ENCODE results near the gene IQGAP2. TPM values are rescaled to one million over a fixed set of nuclear protein-coding genes. Genes with fewer than 3 reads are reported as not detected.
"Not testable (repeated sequence)": the region's sequence is repeated elsewhere in the genome, so short reads cannot be mapped to it uniquely, and the experiment has no call there.

The IQGAP2 gene
- polyA plus RNA-seq, 1 experiment, result 0.63 TPM

GRCh38 chr5:76504901-76505564, 101.9 kb downstream of the IQGAP2 start:
- no peak overlapping the region for H3K27ac ChIP-seq (ENCODE audit: low read depth, low read length)
- H3K27me3 ChIP-seq (ENCODE audit: control insufficient read depth, insufficient read depth, low read length), result peaks cover 2% of the 10 kb centered on the region
- TF ChIP-seq CTCF (IDR thresholded peaks at IDR 0.05; ENCODE audit: low read depth, low read length), result no peak
- no peak overlapping the region for H3K4me3 ChIP-seq (ENCODE audit: low read depth, low read length)
- DNase-seq (ENCODE audit: low read depth, low spot score), result no peak
- ChIA-PET CTCF (no interaction called here), POLR2A (no interaction called here)
- no peaks in the 10 kb centered on the region for H3K9me3 ChIP-seq (ENCODE audit: control insufficient read depth, insufficient read depth, low read length)

- H3K4me3 ChIP-seq (ENCODE audit: low read depth, low read length), result no peak overlapping the region
- TF ChIP-seq CTCF (IDR thresholded peaks at IDR 0.05; ENCODE audit: low read depth, low read length), result no peak
- no peak for DNase-seq (ENCODE audit: low read depth, low spot score)
- ChIA-PET CTCF (no interaction called here), POLR2A (no interaction called here)
- no peaks in the 10 kb centered on the region for H3K9me3 ChIP-seq (ENCODE audit: control insufficient read depth, insufficient read depth, low read length)
- no peaks in the 10 kb centered on the region for H3K27me3 ChIP-seq (ENCODE audit: control insufficient read depth, insufficient read depth, low read length)
- no peak overlapping the region for H3K27ac ChIP-seq (ENCODE audit: low read depth, low read length)
Measured at GRCh38 chr5:76513476-76513875, 110.4 kb downstream of the IQGAP2 start.

- Histone ChIP-seq H3K27ac (ENCODE audit: low read depth, low read length) (no peak overlapping the region), H3K27me3 (ENCODE audit: control insufficient read depth, insufficient read depth, low read length) (no peaks in the 10 kb centered on the region), H3K4me3 (ENCODE audit: low read depth, low read length) (no peak overlapping the region), H3K9me3 (ENCODE audit: control insufficient read depth, insufficient read depth, low read length) (no peaks in the 10 kb centered on the region)
- TF ChIP-seq CTCF (IDR thresholded peaks at IDR 0.05; ENCODE audit: low read depth, low read length), result no peak
- POLR2A ChIA-PET, result no interaction called here
- no peak for DNase-seq (ENCODE audit: low read depth, low spot score)
- CTCF ChIA-PET, result no interaction called here
Measured at GRCh38 chr5:76514292-76514691, 111.2 kb downstream of the IQGAP2 start.

GRCh38 chr5:76514713-76515112, 111.6 kb downstream of the IQGAP2 start:
- TF ChIP-seq CTCF (IDR thresholded peaks at IDR 0.05; ENCODE audit: low read depth, low read length), result no peak
- H3K4me3 ChIP-seq (ENCODE audit: low read depth, low read length), result no peak overlapping the region
- POLR2A ChIA-PET, result no interaction called here
- no peak for DNase-seq (ENCODE audit: low read depth, low spot score)
- no peaks in the 10 kb centered on the region for H3K9me3 ChIP-seq (ENCODE audit: control insufficient read depth, insufficient read depth, low read length)
- H3K27me3 ChIP-seq (ENCODE audit: control insufficient read depth, insufficient read depth, low read length), result no peaks in the 10 kb centered on the region
- CTCF ChIA-PET, result no interaction called here
- H3K27ac ChIP-seq (ENCODE audit: low read depth, low read length), result no peak overlapping the region

GRCh38 chr5:76517334-76517733, 114.2 kb downstream of the IQGAP2 start:
- ChIA-PET POLR2A (no interaction called here), CTCF (no interaction called here)
- no peak overlapping the region for H3K4me3 ChIP-seq (ENCODE audit: low read depth, low read length)
- no peak overlapping the region for H3K27ac ChIP-seq (ENCODE audit: low read depth, low read length)
- TF ChIP-seq CTCF (IDR thresholded peaks at IDR 0.05; ENCODE audit: low read depth, low read length), result no peak
- DNase-seq (ENCODE audit: low read depth, low spot score), result no peak
- H3K9me3 ChIP-seq (ENCODE audit: control insufficient read depth, insufficient read depth, low read length), result no peaks in the 10 kb centered on the region
- no peaks in the 10 kb centered on the region for H3K27me3 ChIP-seq (ENCODE audit: control insufficient read depth, insufficient read depth, low read length)

- H3K27ac ChIP-seq (ENCODE audit: low read depth, low read length); H3K9me3 ChIP-seq (ENCODE audit: control insufficient read depth, insufficient read depth, low read length); CTCF ChIA-PET; H3K27me3 ChIP-seq (ENCODE audit: control insufficient read depth, insufficient read depth, low read length); POLR2A ChIA-PET; DNase-seq (ENCODE audit: low read depth, low spot score); H3K4me3 ChIP-seq (ENCODE audit: low read depth, low read length): not testable (repeated sequence)
Measured at GRCh38 chr5:76518246-76518645, 115.2 kb downstream of the IQGAP2 start.
